HG03196 (cell line): ENCODE results near the gene SERPING1.

Source experiments
- ATAC-seq: cut with Tn5 transposase; IDR thresholded peaks from one replicate; pipeline ENCODE4 v1.9.1; 2021; ENCODE audit not compliant: unreplicated experiment

The SERPING1 gene

GRCh38 chr11:57597461-57597915 lies at the start of gene SERPING1:
TSS of gene SERPING1 (plus strand) at chr11:57597685. CDS start at chr11:57598271, 586 bp downstream.
- no peak for ATAC-seq

- ATAC-seq = peak; percentile 88
These were observed 49.6 kb upstream of the SERPING1 start for GRCh38 chr11:57547854-57548377.

- no peak for ATAC-seq
These were observed 47.5 kb upstream of the SERPING1 start for GRCh38 chr11:57549983-57550382.

- no peak for ATAC-seq
These were observed 45.5 kb upstream of the SERPING1 start for GRCh38 chr11:57551941-57552340.

GRCh38 chr11:57552479-57552878 lies 45.0 kb upstream of the SERPING1 start:
- ATAC-seq = no peak

- no peak for ATAC-seq
These were observed 42.1 kb upstream of the SERPING1 start for GRCh38 chr11:57555393-57555792.

- no peak for ATAC-seq
These were observed 41.4 kb upstream of the SERPING1 start for GRCh38 chr11:57556041-57556440.

GRCh38 chr11:57560146-57560545 lies 37.3 kb upstream of the SERPING1 start:
- no peak for ATAC-seq

- ATAC-seq = no peak
These were observed 34.9 kb upstream of the SERPING1 start for GRCh38 chr11:57562596-57562995.

- ATAC-seq = peak; percentile 63
These were observed 31.2 kb upstream of the SERPING1 start for GRCh38 chr11:57566005-57566904.

GRCh38 chr11:57566905-57567514 lies 30.5 kb upstream of the SERPING1 start:
- peak; percentile 13 for ATAC-seq

- peak; percentile 59 for ATAC-seq
These were observed 29.8 kb upstream of the SERPING1 start, which contains the start of gene UBE2L6 for GRCh38 chr11:57567515-57568329. TSS of gene UBE2L6 (minus strand) at chr11:57567672. CDS start at chr11:57567611, 61 bp downstream.

- peak; percentile 6 for ATAC-seq
These were observed 29.1 kb upstream of the SERPING1 start for GRCh38 chr11:57568330-57568766.

GRCh38 chr11:57571606-57572005 lies 25.9 kb upstream of the SERPING1 start:
- no peak for ATAC-seq

- no peak for ATAC-seq
These were observed 23.4 kb upstream of the SERPING1 start for GRCh38 chr11:57574061-57574460.

- no peak for ATAC-seq
These were observed 13.1 kb upstream of the SERPING1 start for GRCh38 chr11:57584341-57584740.

- ATAC-seq = no peak
These were observed 12.2 kb upstream of the SERPING1 start for GRCh38 chr11:57585301-57585700.

- no peak for ATAC-seq
These were observed 10.7 kb upstream of the SERPING1 start for GRCh38 chr11:57586711-57587245.

- ATAC-seq = no peak
These were observed 9.3 kb upstream of the SERPING1 start for GRCh38 chr11:57588046-57588710.

GRCh38 chr11:57596266-57596885 lies 1.1 kb upstream of the SERPING1 start:
- no peak for ATAC-seq
